H9 (cell line): Measurements from ENCODE around the gene VDR. TPM values are rescaled to one million over a fixed set of nuclear protein-coding genes. Genes with fewer than 3 reads are reported as not detected.

Experiments
- DNase-seq: peaks from one replicate; pipeline ENCODE4 v3.0.0-alpha.2; 2017
- H2AFZ ChIP-seq: one replicate; pipeline ENCODE4 v1.6.1; 2013; ENCODE audit warnings: mild to moderate bottlenecking, low read length, control low read depth, moderate library complexity
- H2AK5ac ChIP-seq: 2 replicates; pipeline ENCODE4 v1.6.1; 2013; ENCODE audit warnings: low read length, control low read depth, mixed read lengths; ENCODE audit not compliant: insufficient read length
- H2BK120ac ChIP-seq: one replicate; pipeline ENCODE4 v1.6.1; 2013; ENCODE audit warnings: low read depth, mild to moderate bottlenecking, low read length, control low read depth, inconsistent platforms; ENCODE audit not compliant: poor library complexity, severe bottlenecking
- H2BK12ac ChIP-seq: 2 replicates; pipeline ENCODE4 v1.6.1; 2013; ENCODE audit warnings: low read length, control low read depth, mixed read lengths, low read depth; ENCODE audit not compliant: insufficient read length
- H2BK15ac ChIP-seq: 2 replicates; pipeline ENCODE4 v1.6.1; 2013; ENCODE audit warnings: low read depth, low read length, control low read depth
- H2BK20ac ChIP-seq: one replicate; pipeline ENCODE4 v1.6.1; 2013; ENCODE audit warnings: low read depth, mild to moderate bottlenecking, low read length, control low read depth, inconsistent platforms; ENCODE audit not compliant: poor library complexity, severe bottlenecking
- H2BK5ac ChIP-seq: 2 replicates; pipeline ENCODE4 v1.6.1; 2013; ENCODE audit warnings: low read length, control low read depth, mixed read lengths; ENCODE audit not compliant: insufficient read length
- H3K14ac ChIP-seq: 2 replicates; pipeline ENCODE4 v1.6.1; 2013; ENCODE audit warnings: low read length, control low read depth; ENCODE audit not compliant: insufficient read depth
- H3K18ac ChIP-seq: 2 replicates; pipeline ENCODE4 v1.6.1; 2013; ENCODE audit warnings: low read depth, mild to moderate bottlenecking, mixed read lengths, low read length, control low read depth; ENCODE audit not compliant: insufficient read length
- H3K23ac ChIP-seq: 2 replicates; pipeline ENCODE4 v1.6.1; 2013; ENCODE audit warnings: low read length, control low read depth, mixed read lengths, low read depth; ENCODE audit not compliant: insufficient read length
- H3K23me2 ChIP-seq: 2 replicates; pipeline ENCODE4 v1.6.1; 2013; ENCODE audit warnings: low read depth, mild to moderate bottlenecking, mixed read lengths, low read length, control low read depth; ENCODE audit not compliant: insufficient read length, poor library complexity, severe bottlenecking
- H3K27ac ChIP-seq: 2 replicates; pipeline ENCODE4 v1.5.1; 2013; ENCODE audit warnings: low read length, control low read depth, mixed read lengths, low read depth; ENCODE audit not compliant: insufficient read length
- H3K27me3 ChIP-seq: 2 replicates; pipeline ENCODE4 v1.6.1; 2013; ENCODE audit warnings: low read length, control low read depth, inconsistent platforms; ENCODE audit not compliant: insufficient read depth
- H3K4ac ChIP-seq: 2 replicates; pipeline ENCODE4 v1.6.1; 2013; ENCODE audit warnings: low read depth, mild to moderate bottlenecking, control low read depth, inconsistent platforms, low read length, moderate library complexity
- H3K4me1 ChIP-seq: 2 replicates; pipeline ENCODE4 v1.6.1; 2013; ENCODE audit warnings: low read length, control low read depth, inconsistent platforms; ENCODE audit not compliant: insufficient read depth
- H3K4me2 ChIP-seq: 2 replicates; pipeline ENCODE4 v1.6.1; 2013; ENCODE audit warnings: low read length, control low read depth, mixed read lengths; ENCODE audit not compliant: insufficient read length, insufficient read depth
- H3K56ac ChIP-seq: 2 replicates; pipeline ENCODE4 v1.6.1; 2013; ENCODE audit warnings: low read depth, mild to moderate bottlenecking, mixed read lengths, low read length, control low read depth; ENCODE audit not compliant: insufficient read length
- H3K79me1 ChIP-seq: 2 replicates; pipeline ENCODE4 v1.6.1; 2013; ENCODE audit warnings: low read depth, mild to moderate bottlenecking, moderate library complexity, low read length, control low read depth, inconsistent platforms; ENCODE audit not compliant: insufficient read depth, poor library complexity, severe bottlenecking
- H3K79me2 ChIP-seq: 2 replicates; pipeline ENCODE4 v1.6.1; 2013; ENCODE audit warnings: low read length, control low read depth, inconsistent platforms; ENCODE audit not compliant: insufficient read depth
- H3K9ac ChIP-seq: 2 replicates; pipeline ENCODE4 v1.6.1; 2013; ENCODE audit warnings: low read length, control low read depth, mixed read lengths; ENCODE audit not compliant: insufficient read length; ENCODE audit errors: extremely low read depth
- H3K9me3 ChIP-seq: one replicate; pipeline ENCODE4 v1.6.1; 2013; ENCODE audit warnings: low read depth, low read length, inconsistent platforms; ENCODE audit not compliant: control insufficient read depth
- H3T11ph ChIP-seq: one replicate; pipeline ENCODE4 v1.6.1; 2013; ENCODE audit warnings: mild to moderate bottlenecking, low read length, control low read depth, inconsistent platforms
- H4K20me1 ChIP-seq: one replicate; pipeline ENCODE4 v1.6.1; 2013; ENCODE audit not compliant: control insufficient read depth, insufficient read length, insufficient read depth
- H4K5ac ChIP-seq: 2 replicates; pipeline ENCODE4 v1.6.1; 2013; ENCODE audit warnings: low read depth, mild to moderate bottlenecking, mixed read lengths, low read length, control low read depth; ENCODE audit not compliant: insufficient read length
- H4K8ac ChIP-seq: replicated peaks from 2 replicates; pipeline ENCODE4 v1.6.1; 2013; ENCODE audit warnings: low read length, control low read depth, mixed read lengths, low read depth; ENCODE audit not compliant: insufficient read length
- H4K91ac ChIP-seq: 2 replicates; pipeline ENCODE4 v1.6.1; 2013; ENCODE audit warnings: low read depth, mild to moderate bottlenecking, moderate library complexity, mixed read lengths, low read length, control low read depth; ENCODE audit not compliant: insufficient read length
- H3K27ac Mint-ChIP-seq, 3 experiments: 2 replicates in 2 of 3; 3 replicates in 1 of 3; pipeline ENCODE4 v1.8.0; 2020 to 2021; ENCODE audit warnings: mixed read lengths in 3 of 3, mild to moderate bottlenecking in 1 of 3, moderate library complexity in 1 of 3
- H3K27me3 Mint-ChIP-seq: 2 replicates; pipeline ENCODE4 v1.8.0; 2021; ENCODE audit warnings: low read depth, mild to moderate bottlenecking, moderate library complexity, mixed read lengths
- H3K36me3 Mint-ChIP-seq, 3 experiments: 2 replicates in 2 of 3; 3 replicates in 1 of 3; pipeline ENCODE4 v1.8.0; 2020 to 2021; ENCODE audit warnings: low read depth in 3 of 3, mixed read lengths in 3 of 3; ENCODE audit not compliant: insufficient read depth in 1 of 3
- H3K4me1 Mint-ChIP-seq, 2 experiments: 2 replicates each; pipeline ENCODE4 v1.8.0; 2020; ENCODE audit warnings: mixed read lengths in 2 of 2
- H3K4me3 Mint-ChIP-seq, 2 experiments: 2 replicates in 1 of 2; 3 replicates in 1 of 2; pipeline ENCODE4 v1.8.0; 2020 to 2021; ENCODE audit warnings: mild to moderate bottlenecking in 2 of 2, mixed read lengths in 2 of 2, moderate library complexity in 1 of 2
- H3K9me3 Mint-ChIP-seq, 2 experiments: 2 replicates in 1 of 2; 3 replicates in 1 of 2; pipeline ENCODE4 v1.8.0; 2020; ENCODE audit warnings: mild to moderate bottlenecking in 2 of 2, mixed read lengths in 2 of 2, moderate library complexity in 1 of 2
- WGBS: extraction: QIAGEN DNeasy Blood & Tissue Kit; methylation state at CpG from one replicate; pipeline ENCODE4 v1.1.7; 2013; ENCODE audit warnings: missing lambda C conversion rate, low lambda C conversion rate, mixed read lengths; ENCODE audit not compliant: insufficient read length; ENCODE audit errors: extremely low coverage; 5-methylcytosine and 5-hydroxymethylcytosine counted together
- total RNA-seq: library from RNA; stranded (reverse); gene quantifications from 2 replicates; pipeline ENCODE4 v1.2.1, GENCODE V29; 2021
- TF ChIP-seq, protein P1 (sequence below): fragments of 200-600 bp; sonication (generic); conservative IDR thresholded peaks from 3 replicates; pipeline ENCODE4 v1.8.0; 2021; ENCODE audit warnings: antibody characterized with exemption, mild to moderate bottlenecking

VDR gene
- total RNA-seq, 1 experiment from 2014 or later, result 0.61 TPM

DNA sequence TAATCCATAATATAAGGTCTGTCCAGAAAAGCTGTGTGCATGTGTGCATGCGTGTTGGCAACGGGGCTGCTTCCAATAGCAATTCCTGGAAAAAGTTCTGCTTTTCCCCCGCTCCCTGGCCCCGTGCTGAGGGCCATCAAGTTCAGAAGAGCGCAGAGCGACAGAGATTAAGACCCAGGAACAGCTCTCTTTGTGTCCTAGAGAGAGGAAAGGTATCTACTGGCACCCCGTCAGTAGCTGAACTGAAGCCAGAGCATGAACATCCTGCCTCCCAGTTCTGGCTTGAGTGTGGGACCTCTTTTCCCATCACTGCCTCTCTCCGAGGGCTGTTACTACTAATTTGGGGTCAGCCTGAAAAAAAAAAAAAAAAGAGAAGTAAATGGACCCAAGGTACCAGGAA lies 100.6 kb downstream of the VDR start:
- Histone ChIP-seq H2BK120ac (no peak overlapping the region), H2BK12ac (no peak overlapping the region), H4K91ac (no peak overlapping the region), H3K4me2 (no peak overlapping the region), H3K18ac (no peak overlapping the region), H3K23ac (no peak overlapping the region), H3K4ac (no peak overlapping the region), H4K5ac (no peak overlapping the region), H3K79me1 (peaks cover 6% of the 10 kb centered on the region), H3K14ac (no peak overlapping the region), H3K23me2 (no peaks in the 10 kb centered on the region), H3T11ph (no peak overlapping the region), H3K79me2 (peaks cover 14% of the 10 kb centered on the region; the same call in 1 of the 2 replicates), H4K8ac (no peak overlapping the region), H2AK5ac (no peak overlapping the region), H2AFZ (no peak overlapping the region), H2BK5ac (no peak overlapping the region), H3K9me3 (no peaks in the 10 kb centered on the region), H4K20me1 (no peaks in the 10 kb centered on the region), H3K4me1 (peaks cover 5% of the 10 kb centered on the region; the same call in 1 of the 2 replicates), H3K56ac (no peak overlapping the region), H2BK20ac (no peak overlapping the region), H2BK15ac (no peak overlapping the region), H3K27ac (no peak overlapping the region), H3K27me3 (no peaks in the 10 kb centered on the region), H3K9ac (no peak overlapping the region)
- H3K4me1 Mint-ChIP-seq, result peaks cover 51 to 58% of the 10 kb centered on the region in 2 experiments
- H3K4me3 Mint-ChIP-seq, result no peak overlapping the region
- DNase-seq, result no peak
- H3K36me3 Mint-ChIP-seq, result peaks cover 2 to 21% (median 17%) of the 10 kb centered on the region in 3 experiments; a peak in 6 of 7 replicates
- H3K27me3 Mint-ChIP-seq, result no peaks in the 10 kb centered on the region; the same call in 1 of the 2 replicates
- no peak overlapping the region; a peak in 1 of 7 replicates for H3K27ac Mint-ChIP-seq
- H3K9me3 Mint-ChIP-seq, result no peaks in the 10 kb centered on the region
- WGBS, result no CpG with 5 or more reads among the region's 8 CpGs
- TF ChIP-seq, protein P1, sequence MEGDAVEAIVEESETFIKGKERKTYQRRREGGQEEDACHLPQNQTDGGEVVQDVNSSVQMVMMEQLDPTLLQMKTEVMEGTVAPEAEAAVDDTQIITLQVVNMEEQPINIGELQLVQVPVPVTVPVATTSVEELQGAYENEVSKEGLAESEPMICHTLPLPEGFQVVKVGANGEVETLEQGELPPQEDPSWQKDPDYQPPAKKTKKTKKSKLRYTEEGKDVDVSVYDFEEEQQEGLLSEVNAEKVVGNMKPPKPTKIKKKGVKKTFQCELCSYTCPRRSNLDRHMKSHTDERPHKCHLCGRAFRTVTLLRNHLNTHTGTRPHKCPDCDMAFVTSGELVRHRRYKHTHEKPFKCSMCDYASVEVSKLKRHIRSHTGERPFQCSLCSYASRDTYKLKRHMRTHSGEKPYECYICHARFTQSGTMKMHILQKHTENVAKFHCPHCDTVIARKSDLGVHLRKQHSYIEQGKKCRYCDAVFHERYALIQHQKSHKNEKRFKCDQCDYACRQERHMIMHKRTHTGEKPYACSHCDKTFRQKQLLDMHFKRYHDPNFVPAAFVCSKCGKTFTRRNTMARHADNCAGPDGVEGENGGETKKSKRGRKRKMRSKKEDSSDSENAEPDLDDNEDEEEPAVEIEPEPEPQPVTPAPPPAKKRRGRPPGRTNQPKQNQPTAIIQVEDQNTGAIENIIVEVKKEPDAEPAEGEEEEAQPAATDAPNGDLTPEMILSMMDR, result no peak
